Peyer's patch (tissue), 4 donors: ENCODE data around the gene ZNF229.
"Not testable (repeated sequence)": the region's sequence is repeated elsewhere in the genome, so short reads cannot be mapped to it uniquely, and the experiment has no call there.

ENCODE experiments used
- POLR2A ChIP-seq, 2 donors: fragments of 450-650 bp; IDR thresholded peaks; one replicate each; pipeline ENCODE4 v1.5.1; 2017; ENCODE audit warnings: antibody characterized with exemption in 2 of 2, mild to moderate bottlenecking in 2 of 2, moderate library complexity in 2 of 2
- TF ChIP-seq, protein P1 (sequence below), 6 experiments: fragments of 450-650 bp in 4 of 6; fragments of 200-600 bp in 2 of 6; sonication (generic) in 1 of 6; IDR thresholded peaks; one replicate each; pipeline ENCODE4 v1.5.1; 2017 to 2019; ENCODE audit warnings: antibody characterized with exemption in 6 of 6, mild to moderate bottlenecking in 3 of 6, moderate library complexity in 1 of 6

DNA sequence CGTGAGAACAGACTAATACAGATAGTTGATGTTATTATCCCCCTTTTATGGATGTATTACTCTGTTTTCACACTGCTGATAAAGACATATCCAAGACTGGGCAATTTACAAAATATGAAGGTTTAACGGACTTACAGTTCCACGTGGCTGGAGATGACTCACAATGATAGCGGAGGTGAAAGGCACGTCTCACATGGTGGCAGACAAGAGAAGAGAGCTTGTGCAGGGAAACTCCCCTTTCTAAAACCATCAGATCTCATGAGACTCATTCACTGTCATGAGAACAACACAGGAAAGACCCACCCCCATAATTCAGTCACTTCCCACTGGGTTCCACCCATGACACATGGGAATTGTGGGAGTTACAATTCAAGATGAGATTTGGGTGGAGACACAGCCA lies 20.5 kb upstream of the ZNF229 start:
- TF ChIP-seq, protein P1, sequence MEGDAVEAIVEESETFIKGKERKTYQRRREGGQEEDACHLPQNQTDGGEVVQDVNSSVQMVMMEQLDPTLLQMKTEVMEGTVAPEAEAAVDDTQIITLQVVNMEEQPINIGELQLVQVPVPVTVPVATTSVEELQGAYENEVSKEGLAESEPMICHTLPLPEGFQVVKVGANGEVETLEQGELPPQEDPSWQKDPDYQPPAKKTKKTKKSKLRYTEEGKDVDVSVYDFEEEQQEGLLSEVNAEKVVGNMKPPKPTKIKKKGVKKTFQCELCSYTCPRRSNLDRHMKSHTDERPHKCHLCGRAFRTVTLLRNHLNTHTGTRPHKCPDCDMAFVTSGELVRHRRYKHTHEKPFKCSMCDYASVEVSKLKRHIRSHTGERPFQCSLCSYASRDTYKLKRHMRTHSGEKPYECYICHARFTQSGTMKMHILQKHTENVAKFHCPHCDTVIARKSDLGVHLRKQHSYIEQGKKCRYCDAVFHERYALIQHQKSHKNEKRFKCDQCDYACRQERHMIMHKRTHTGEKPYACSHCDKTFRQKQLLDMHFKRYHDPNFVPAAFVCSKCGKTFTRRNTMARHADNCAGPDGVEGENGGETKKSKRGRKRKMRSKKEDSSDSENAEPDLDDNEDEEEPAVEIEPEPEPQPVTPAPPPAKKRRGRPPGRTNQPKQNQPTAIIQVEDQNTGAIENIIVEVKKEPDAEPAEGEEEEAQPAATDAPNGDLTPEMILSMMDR (IDR thresholded peaks at IDR 0.05) = not testable (repeated sequence)
- not testable (repeated sequence) for TF ChIP-seq POLR2A (IDR thresholded peaks at IDR 0.05)
